HG02763 (cell line): ENCODE measurements around the gene NUDT8.
A peak's percentile ranks its signal among the peaks of the same experiment; 100 is the strongest.

Source experiments
- ATAC-seq: cut with Tn5 transposase; IDR thresholded peaks from one replicate; pipeline ENCODE4 v1.9.1; 2021; ENCODE audit warnings: mild to moderate bottlenecking, moderate library complexity; ENCODE audit not compliant: unreplicated experiment

NUDT8 gene, protein sequence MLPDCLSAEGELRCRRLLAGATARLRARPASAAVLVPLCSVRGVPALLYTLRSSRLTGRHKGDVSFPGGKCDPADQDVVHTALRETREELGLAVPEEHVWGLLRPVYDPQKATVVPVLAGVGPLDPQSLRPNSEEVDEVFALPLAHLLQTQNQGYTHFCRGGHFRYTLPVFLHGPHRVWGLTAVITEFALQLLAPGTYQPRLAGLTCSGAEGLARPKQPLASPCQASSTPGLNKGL

DNA sequence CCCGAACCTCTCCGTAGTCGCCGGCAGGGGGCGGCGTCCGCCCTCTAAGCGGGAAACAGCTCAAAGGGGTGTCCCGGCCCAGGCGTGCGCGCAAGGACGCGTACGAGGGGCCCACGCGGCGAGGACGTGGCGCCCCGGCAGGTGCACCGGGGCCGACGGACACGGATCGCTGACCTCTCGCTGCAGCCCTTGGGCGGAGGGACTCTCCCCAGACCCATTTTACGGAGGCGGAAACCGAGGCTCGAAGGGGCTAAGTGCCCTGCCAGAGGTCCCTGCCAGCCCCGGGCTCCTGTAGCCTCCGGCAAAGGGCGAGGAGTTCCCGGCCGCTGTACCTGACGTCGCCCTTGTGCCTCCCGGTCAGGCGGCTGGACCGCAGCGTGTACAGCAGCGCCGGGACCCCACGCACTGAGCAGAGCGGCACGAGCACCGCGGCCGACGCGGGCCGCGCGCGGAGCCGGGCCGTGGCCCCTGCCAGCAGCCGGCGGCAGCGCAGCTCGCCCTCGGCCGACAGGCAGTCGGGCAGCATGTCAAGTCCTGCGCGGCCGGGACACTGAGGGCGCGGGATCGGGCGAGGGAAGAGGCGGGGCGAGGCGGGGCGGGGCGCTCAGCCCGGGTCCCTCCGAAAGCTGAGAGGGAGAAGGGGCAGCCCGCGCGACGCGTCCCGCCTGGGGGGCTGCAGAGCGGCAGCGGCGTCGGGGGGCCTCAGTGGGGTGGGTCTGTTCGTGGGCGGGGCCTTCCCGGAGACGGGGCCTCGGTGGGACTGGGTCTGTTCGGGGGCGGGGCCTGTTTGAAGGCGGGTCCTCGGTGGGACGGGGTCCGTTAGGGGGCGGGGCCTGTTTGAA lies at the start of gene NUDT8:
NUDT8 (minus strand) TSS at position 552 of the 842 bp plus-strand sequence; CDS start at position 526, 26 bp downstream.
- ATAC-seq = peak; percentile 36

DNA sequence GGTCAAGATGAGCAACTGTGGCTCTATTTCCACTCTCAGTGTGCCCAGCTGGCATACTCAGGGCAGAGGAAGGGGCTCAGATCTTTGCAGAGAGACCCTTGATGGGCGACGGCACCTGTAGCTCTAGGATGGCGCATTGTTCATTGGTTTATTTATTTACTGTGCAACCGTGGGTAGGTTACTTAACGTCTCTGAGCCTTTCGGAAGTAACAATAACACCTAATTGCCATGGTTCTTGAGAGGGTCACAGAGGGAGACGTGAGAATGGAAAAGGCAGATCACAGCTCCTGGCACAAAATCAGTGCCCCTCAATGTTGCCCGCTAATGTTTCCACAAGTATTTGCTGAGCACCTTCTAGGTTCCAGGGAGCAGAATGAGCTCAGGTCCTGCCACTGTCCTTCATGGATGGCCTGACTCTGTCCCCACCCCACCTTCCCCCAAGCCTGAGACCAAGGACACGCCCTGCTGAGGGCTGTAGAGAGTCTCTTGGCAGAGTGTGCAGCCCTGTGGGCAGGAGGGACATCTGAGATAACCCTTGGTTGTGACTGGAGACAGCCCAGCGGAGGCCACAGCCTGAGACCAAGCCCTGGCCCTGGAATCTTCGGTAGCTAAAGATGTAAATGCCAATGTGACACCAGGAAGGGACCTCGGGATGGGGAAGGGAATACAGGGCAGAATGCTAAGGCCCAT lies 45.5 kb upstream of the NUDT8 start:
- no peak for ATAC-seq

GRCh38 chr11:67674442-67674871 lies 44.7 kb upstream of the NUDT8 start, which contains the start of gene ALDH3B2:
TSS of gene ALDH3B2 (minus strand) at chr11:67674623. CDS start at chr11:67666935, 7,688 bp downstream.
- no peak for ATAC-seq

DNA sequence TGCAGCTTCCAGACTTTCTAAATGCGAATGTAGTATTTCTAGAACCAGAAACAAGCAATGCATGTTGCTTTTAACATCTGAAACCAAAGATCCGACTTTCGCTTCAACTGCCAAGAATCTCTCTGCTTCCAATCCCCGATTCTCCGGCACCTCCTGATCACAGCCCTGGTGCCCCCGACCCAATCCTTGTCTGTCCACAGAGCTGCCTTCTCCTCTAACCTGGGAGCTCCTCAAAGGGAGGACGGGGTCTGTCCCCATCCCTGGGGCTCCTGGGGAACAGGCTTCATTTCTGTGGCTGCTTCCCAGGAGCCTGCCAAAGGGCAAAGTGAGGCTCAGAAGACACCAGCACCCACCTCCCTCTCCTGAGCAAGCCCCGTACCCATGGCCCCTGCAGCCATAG lies 44.2 kb upstream of the NUDT8 start:
- ATAC-seq = no peak

GRCh38 chr11:67673358-67673757 lies 43.6 kb upstream of the NUDT8 start:
- no peak for ATAC-seq

DNA sequence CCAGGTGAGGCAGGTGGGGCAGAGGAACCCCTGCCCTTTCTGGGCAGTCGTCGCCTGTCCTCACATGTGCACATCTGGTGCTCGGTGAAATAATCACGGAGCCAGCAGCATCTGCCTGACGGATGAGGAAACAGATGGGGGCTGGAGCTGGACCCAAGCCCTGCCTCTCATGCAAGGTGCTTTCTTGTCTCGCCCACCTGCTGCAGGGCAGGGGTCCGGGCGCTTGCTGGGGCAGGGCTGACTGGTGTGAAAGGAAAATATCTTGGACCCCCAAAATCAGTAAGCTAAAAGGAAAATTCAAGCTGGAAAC lies 41.4 kb upstream of the NUDT8 start:
- no peak for ATAC-seq

GRCh38 chr11:67670316-67671210 lies 40.8 kb upstream of the NUDT8 start:
- no peak for ATAC-seq

- no peak for ATAC-seq
Observed at GRCh38 chr11:67668192-67668551, 38.4 kb upstream of the NUDT8 start.

DNA sequence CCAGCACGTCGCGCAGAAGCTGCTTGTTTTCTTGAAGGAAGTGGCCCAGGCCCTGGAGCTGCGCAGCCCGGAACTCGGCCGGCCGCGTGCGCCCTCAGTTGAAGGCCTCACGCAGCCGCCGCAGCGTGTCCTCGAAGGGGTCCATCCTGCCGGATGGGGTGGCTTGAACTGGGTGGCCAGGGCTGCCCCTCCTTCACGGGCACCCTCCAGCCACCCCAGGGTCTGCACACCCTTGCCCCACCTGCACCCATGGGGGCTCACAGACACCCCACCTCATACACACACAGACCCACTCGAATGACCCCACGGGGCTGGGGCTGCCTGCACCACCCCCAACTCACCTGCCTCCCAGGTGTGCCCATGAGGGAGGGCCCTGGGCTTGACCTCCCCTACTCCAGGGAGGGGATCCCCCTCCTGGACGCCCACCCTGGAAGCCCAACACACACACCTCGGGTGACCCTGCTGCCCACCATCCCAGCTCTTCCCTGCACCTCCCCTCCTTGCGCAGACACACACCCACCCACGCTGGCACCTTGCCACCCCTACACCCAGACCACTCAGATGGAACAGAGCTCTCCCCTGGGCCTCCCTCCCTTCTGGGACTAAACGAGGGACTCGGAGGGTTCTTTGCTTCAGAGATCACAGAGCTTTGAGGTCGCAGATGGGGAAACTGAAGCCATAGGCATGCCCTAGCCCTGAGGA lies 37.9 kb upstream of the NUDT8 start:
- ATAC-seq = no peak

GRCh38 chr11:67666676-67667489 lies 37.1 kb upstream of the NUDT8 start:
- ATAC-seq = no peak

DNA sequence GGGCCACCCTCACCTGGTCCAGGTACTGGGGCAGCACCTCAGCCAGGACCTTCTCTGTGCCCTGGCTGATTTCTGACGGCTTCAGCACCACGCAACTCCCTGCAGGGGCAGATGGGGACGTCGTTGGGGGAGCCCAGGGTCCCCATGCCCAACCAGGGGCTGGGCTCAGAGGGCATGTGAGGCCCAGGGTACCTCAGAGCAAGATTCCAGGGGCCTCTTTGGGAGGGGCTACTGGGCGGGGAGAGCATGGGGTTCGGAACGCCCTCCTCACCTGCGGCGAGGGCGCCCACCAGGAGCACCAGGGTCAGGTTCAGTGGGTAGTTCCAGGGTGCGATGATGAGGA lies 36.5 kb upstream of the NUDT8 start:
- no peak for ATAC-seq

DNA sequence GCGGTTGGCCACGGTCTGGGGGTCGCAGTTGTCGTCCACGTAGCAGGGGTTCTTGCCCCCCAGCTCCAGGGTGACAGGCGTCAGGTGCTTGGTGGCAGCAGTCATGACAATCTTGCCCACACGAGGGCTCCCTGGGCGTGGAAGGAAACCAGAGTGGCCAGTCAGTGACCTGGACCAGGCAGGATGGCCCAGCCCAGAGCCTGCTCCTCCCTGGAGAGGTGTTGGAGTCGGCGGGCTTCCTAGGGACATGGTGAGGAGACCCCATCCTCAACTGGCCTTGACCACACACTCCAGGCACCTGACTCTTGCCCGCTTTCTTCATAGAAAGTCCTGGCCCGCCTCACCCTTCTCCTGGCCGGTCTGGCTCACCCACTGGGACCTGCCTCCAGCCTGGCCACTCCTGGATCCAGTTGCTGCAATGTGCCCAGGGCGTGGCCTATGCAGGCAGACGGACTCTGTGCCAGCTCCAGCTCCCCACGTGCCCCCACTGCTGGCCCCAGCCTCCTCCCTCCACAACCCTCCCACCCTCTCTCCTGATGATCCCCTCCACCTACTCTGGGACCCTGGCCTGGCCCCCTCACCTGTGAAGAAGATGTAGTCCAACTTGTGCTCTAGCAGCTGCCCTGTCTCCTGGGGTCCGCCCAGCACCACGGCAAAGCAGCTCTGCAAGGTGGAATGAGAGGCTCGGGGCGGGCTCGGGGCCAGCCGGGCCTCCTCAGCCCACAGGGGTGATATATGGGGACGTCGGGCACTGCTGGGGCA lies 36.0 kb upstream of the NUDT8 start:
- no peak for ATAC-seq

GRCh38 chr11:67664696-67665540 lies 35.2 kb upstream of the NUDT8 start:
- ATAC-seq = no peak

- no peak for ATAC-seq
Observed at GRCh38 chr11:67664213-67664585, 34.5 kb upstream of the NUDT8 start.

GRCh38 chr11:67663532-67664212 lies 33.9 kb upstream of the NUDT8 start:
- ATAC-seq = no peak

GRCh38 chr11:67662835-67663531 lies 33.2 kb upstream of the NUDT8 start:
- no peak for ATAC-seq
